HG03558 (cell line): Measurements from ENCODE around the gene SBK1.

Experiments
- ATAC-seq: cut with Tn5 transposase; IDR thresholded peaks from one replicate; pipeline ENCODE4 v1.9.1; 2021; ENCODE audit warnings: moderate number of reproducible peaks; ENCODE audit not compliant: unreplicated experiment; ENCODE audit errors: extremely low read depth

The SBK1 gene

GRCh38 chr16:28280881-28281836 lies 11.2 kb upstream of the SBK1 start:
- no peak for ATAC-seq

- no peak for ATAC-seq
Observed at GRCh38 chr16:28282045-28282444, 10.3 kb upstream of the SBK1 start.

DNA sequence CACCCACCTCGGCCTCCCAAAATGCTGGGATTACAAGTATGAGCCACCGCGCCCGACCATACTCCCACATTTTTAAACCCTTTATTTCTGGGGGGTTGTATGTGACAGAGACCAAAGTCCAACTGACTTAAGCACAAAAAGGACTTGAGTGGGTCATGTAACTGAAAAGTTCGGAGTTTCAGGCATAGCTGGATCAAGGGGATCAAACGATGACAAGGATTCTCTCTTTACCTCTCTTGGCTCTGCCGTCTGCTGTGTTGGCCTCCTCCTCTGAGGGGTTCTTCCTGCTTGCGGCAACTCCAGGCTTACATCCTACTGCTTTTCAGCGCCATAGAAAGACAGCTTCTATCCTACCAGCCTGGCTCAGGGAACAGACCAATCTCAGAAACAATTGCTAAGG lies 9.2 kb upstream of the SBK1 start:
- no peak for ATAC-seq

- no peak for ATAC-seq
Observed at GRCh38 chr16:28283798-28284577, 8.3 kb upstream of the SBK1 start.

GRCh38 chr16:28285649-28286048 lies 6.7 kb upstream of the SBK1 start:
- no peak for ATAC-seq

GRCh38 chr16:28288114-28288513 lies 4.2 kb upstream of the SBK1 start:
- ATAC-seq: no peak

DNA sequence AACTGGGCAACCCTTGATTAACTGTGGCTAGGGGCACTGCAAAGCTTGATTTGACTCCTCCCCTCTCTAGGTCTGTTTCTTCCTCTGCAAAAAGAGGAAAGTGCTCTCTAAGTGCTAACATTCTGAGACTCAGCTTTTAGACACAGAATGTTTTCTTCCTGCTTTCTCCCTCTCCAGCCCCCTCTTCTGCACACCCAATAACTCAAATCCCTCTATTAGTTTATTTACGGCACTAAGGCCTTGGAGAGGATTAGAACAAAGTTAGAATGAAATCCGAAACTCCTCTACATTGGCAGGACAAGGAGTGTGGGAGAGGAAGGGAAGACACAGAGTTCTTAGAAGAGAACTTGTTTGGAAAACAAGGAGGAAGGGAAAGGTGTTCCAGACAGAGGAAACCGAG lies 3.3 kb upstream of the SBK1 start:
- no peak for ATAC-seq

DNA sequence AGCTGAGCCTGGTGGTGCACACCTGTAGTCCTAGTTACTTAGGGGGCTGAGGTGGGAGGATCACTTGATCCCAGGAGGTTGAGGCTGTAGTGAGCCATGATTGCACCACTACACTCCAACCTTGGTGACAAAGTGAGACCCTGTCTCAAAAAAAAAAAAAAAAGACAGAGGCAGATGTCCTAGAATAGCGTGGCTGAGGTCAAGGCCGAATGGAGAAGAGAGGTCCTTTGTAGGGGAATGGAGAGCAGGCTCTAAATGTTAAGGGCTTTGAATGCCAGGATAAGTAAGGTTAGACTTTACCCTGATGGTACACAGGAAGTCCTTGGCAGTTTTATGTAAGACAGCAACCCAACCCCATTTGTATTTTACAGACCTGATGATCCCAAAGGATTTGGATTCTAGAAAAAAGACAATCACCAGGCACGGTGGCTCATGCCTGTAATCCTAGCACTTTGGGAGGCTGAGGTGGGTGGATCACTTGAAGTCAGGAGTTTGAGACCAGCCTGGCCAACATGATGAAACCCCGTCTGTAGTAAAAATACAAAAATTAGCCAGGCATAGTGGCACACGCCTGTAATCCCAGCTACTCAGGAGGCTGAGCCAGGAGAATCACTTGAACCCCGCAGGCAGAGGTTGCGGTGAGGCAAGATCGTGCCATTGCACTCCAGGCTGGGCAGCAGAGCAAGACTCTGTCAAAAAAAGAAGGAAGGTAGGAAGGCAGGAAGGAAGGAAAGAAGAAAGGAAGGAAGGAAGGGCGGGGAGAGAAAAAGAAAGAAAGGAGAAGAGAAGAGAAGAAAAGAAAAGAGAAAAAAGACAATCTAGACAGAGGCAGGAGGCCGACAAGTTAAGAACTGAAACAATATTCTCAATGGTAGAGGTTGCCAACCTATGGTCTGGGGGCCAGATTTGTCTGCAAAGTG lies 2.1 kb upstream of the SBK1 start:
- no peak for ATAC-seq

DNA sequence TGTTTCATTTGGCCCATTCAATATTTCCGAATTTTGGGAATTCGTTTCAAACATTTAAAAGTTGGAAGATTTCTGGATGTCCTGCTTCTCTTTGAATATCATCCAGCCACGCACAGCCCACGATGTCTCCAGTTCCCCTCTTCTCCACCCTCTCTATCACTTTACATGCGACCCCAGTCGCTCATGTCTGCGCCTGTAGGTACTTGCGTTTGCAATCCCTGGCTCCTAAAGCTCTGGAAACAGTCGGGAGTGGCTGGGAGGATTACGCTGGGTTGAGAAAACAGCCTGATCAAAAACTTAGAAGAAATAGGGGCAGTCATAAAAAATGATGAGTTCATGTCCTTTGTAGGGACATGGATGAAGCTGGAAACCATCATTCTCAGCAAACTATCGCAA lies 1.5 kb upstream of the SBK1 start:
- no peak for ATAC-seq

DNA sequence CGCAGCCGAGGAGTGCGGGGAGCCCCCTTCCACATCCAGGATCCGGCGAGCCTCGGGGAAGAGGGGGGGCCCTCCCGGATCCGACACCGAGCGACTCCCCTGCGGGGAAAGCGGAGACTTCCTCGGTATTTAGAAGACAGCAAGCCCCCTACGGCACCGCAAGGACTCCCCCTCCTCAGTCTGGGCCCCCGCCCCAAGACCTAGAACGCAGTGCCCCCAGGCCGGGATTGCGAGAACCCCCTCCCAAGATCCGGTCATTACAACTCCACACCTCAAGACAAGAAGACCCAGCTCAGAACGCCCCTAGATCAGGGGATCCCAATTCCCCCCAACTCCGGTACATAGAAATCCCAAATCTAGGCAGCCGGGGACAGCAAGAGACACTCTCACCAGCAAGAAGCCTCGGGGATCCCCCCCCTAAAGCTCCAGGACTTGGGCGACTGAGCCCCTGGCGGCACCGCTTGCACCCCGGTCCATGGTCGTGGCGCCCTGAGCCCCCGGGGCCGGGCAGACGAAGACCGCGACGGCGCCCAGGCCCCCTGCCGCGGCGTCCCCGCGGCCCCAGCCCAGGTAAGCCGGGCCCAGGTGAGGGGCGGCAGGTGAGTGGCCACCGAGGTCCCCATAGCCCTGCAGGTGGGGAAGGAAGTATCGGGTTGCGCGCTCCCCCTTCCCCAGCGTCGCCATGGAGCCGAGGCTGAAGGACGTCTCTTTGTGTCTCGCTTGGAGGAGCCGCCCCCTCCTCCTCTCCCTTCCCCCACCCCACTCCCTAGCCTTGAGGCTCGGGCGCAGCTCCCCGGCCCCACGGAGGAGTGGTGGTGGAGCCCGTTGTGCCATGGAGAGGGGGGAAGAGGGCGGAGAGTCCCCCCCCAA lies 641 bp downstream of the SBK1 start:
- no peak for ATAC-seq

GRCh38 chr16:28293601-28293960 lies 1.3 kb downstream of the SBK1 start:
- no peak for ATAC-seq

GRCh38 chr16:28294201-28294600 lies 1.9 kb downstream of the SBK1 start:
- no peak for ATAC-seq

DNA sequence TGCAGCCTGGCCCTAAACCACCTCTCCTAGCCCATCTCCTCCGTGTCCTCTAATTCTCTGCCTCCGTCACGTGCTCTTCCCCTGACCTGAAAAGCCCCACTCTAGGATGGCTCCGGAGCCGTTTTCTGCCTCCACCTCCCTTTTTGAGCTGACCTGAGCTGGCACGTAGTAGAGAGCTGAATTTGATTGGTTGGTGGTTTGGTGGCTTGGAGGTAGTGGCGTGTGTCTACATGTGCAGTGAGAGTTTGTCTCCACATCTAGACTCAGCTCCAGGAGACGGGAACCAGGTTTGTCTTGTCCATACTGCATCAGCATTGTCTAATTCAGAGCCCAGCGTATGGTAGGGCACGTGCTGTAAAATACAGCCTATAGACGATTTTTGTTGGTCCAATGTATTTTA lies 3.0 kb downstream of the SBK1 start:
- ATAC-seq: no peak

GRCh38 chr16:28297308-28297707 lies 5.0 kb downstream of the SBK1 start:
- ATAC-seq: no peak

GRCh38 chr16:28297784-28298510 lies 5.6 kb downstream of the SBK1 start:
- no peak for ATAC-seq

DNA sequence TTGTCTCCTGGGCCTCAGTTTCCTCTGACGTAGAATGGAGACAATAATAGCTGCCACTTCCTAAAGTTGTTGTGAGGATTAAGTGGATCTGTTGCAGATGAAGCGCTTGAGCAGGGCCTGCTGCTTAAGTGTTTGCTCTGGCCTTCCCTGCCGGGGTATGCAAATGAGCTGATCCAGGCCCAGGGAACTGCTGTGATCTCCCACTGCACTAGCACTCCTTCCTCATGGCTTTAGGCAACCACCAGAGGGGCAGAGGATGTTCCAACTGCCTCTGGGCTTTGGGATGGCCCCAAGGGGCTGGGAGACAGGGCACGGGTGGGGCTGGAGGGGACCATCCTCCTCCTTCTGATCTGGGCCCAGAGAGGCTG lies 6.2 kb downstream of the SBK1 start:
- no peak for ATAC-seq

DNA sequence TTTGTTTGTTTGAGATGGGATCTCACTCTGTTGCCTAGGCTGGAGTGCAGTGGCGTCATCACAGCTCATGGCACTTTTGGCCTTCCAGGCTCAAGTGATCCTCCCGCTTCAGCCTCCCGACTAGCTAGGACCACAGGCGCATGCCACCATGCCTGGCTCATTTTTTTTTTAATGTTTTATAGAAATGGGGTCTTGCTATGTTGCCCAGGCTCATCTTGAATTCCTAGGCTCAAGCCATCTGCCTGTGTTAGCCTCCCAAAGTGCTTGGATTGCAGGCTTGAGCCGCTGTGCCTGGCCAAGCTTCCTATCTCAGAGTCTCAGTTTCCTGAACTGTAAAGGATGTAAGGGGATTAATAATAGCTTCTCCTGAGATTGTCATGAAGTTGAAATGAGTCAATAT lies 8.0 kb downstream of the SBK1 start:
- ATAC-seq: no peak

- no peak for ATAC-seq
Observed at GRCh38 chr16:28301154-28301553, 8.8 kb downstream of the SBK1 start.

- ATAC-seq: no peak
Observed at GRCh38 chr16:28301620-28302019, 9.3 kb downstream of the SBK1 start.
